Activated naive CD8-positive, alpha-beta T cell treated with anti-CD3 and anti-CD28 coated beads, Interleukin-2, amount 50 U/mL, for 24 hours (primary cell): Measurements from ENCODE around the gene OCSTAMP.
A peak's percentile ranks its signal among the peaks of the same experiment; 100 is the strongest.

Source experiments
- ATAC-seq: fragments of 150-1000 bp; cut with Tn5 transposase; one replicate; pipeline ENCODE4 v1.10.0; 2021
- DNase-seq: peaks from one replicate; pipeline ENCODE4 v3.0.0; 2021
- H3K27ac Mint-ChIP-seq: one replicate; pipeline ENCODE4 v1.8.0; 2021; ENCODE audit warnings: mild to moderate bottlenecking, mixed read lengths
- H3K27me3 Mint-ChIP-seq: one replicate; pipeline ENCODE4 v1.8.0; 2021; ENCODE audit warnings: mixed read lengths
- H3K36me3 Mint-ChIP-seq: one replicate; pipeline ENCODE4 v1.8.0; 2021; ENCODE audit warnings: low read depth, mixed read lengths
- H3K4me1 Mint-ChIP-seq: one replicate; pipeline ENCODE4 v1.8.0; 2021; ENCODE audit warnings: mixed read lengths
- H3K4me3 Mint-ChIP-seq: one replicate; pipeline ENCODE4 v1.8.0; 2021; ENCODE audit warnings: mild to moderate bottlenecking, moderate library complexity, mixed read lengths
- H3K9me3 Mint-ChIP-seq: one replicate; pipeline ENCODE4 v1.8.0; 2021; ENCODE audit warnings: mixed read lengths

Gene OCSTAMP

GRCh38 chr20:46564241-46564957 is 13.9 kb upstream of the OCSTAMP start:
- H3K27me3 Mint-ChIP-seq, result peaks cover 9% of the 10 kb centered on the region
- H3K36me3 Mint-ChIP-seq, result no peaks in the 10 kb centered on the region
- H3K4me1 Mint-ChIP-seq, result peaks cover 14% of the 10 kb centered on the region
- H3K9me3 Mint-ChIP-seq, result no peaks in the 10 kb centered on the region
- H3K4me3 Mint-ChIP-seq, result no peak overlapping the region
- ATAC-seq, result no peak
- DNase-seq, result no peak
- no peak overlapping the region for H3K27ac Mint-ChIP-seq

- Mint-ChIP-seq H3K27me3 (peaks cover 9% of the 10 kb centered on the region), H3K4me1 (peaks cover 18% of the 10 kb centered on the region), H3K36me3 (no peaks in the 10 kb centered on the region), H3K27ac (no peak overlapping the region), H3K4me3 (no peak overlapping the region), H3K9me3 (no peaks in the 10 kb centered on the region)
- ATAC-seq, result no peak
- DNase-seq, result no peak
Measured at GRCh38 chr20:46563860-46564221, 13.4 kb upstream of the OCSTAMP start.

GRCh38 chr20:46563170-46563859 is 12.9 kb upstream of the OCSTAMP start:
- no peak for DNase-seq
- no peak for ATAC-seq
- H3K4me3 Mint-ChIP-seq, result no peak overlapping the region
- H3K9me3 Mint-ChIP-seq, result no peaks in the 10 kb centered on the region
- no peaks in the 10 kb centered on the region for H3K36me3 Mint-ChIP-seq
- H3K4me1 Mint-ChIP-seq, result peaks cover 23% of the 10 kb centered on the region
- no peak overlapping the region for H3K27ac Mint-ChIP-seq
- H3K27me3 Mint-ChIP-seq, result peaks cover 7% of the 10 kb centered on the region

GRCh38 chr20:46562373-46563169 is 12.1 kb upstream of the OCSTAMP start:
- ATAC-seq, result peak; percentile 37
- H3K27ac Mint-ChIP-seq, result no peak overlapping the region

GRCh38 chr20:46562009-46562372 is 11.5 kb upstream of the OCSTAMP start:
- ATAC-seq (no peak), DNase-seq (no peak)
- Mint-ChIP-seq H3K4me3 (no peak overlapping the region), H3K9me3 (no peaks in the 10 kb centered on the region), H3K27me3 (peaks cover 2% of the 10 kb centered on the region), H3K27ac (no peak overlapping the region), H3K4me1 (peaks cover 37% of the 10 kb centered on the region), H3K36me3 (no peaks in the 10 kb centered on the region)

More at GRCh38 chr20:46562373-46563169, 12.1 kb upstream of the OCSTAMP start:
- peaks cover 31% of the 10 kb centered on the region for H3K4me1 Mint-ChIP-seq
- H3K36me3 Mint-ChIP-seq, result no peaks in the 10 kb centered on the region
- H3K27me3 Mint-ChIP-seq, result peaks cover 6% of the 10 kb centered on the region
- DNase-seq, result peak; percentile 79
- no peaks in the 10 kb centered on the region for H3K9me3 Mint-ChIP-seq
- H3K4me3 Mint-ChIP-seq, result no peak overlapping the region

- Mint-ChIP-seq H3K9me3 (no peaks in the 10 kb centered on the region), H3K27ac (peak overlapping the region; percentile 27), H3K27me3 (no peaks in the 10 kb centered on the region), H3K4me1 (peaks cover 48% of the 10 kb centered on the region), H3K4me3 (no peak overlapping the region), H3K36me3 (no peaks in the 10 kb centered on the region)
- DNase-seq (no peak), ATAC-seq (no peak)
Measured at GRCh38 chr20:46559685-46560440, 9.4 kb upstream of the OCSTAMP start.

GRCh38 chr20:46559001-46559400 is 8.5 kb upstream of the OCSTAMP start:
- H3K9me3 Mint-ChIP-seq, result no peaks in the 10 kb centered on the region
- DNase-seq, result no peak
- ATAC-seq, result no peak

GRCh38 chr20:46558511-46558959 is 8.1 kb upstream of the OCSTAMP start:
- Mint-ChIP-seq H3K9me3 (no peaks in the 10 kb centered on the region), H3K27ac (peak overlapping the region; percentile 75), H3K4me1 (peaks cover 57% of the 10 kb centered on the region), H3K36me3 (no peaks in the 10 kb centered on the region), H3K4me3 (peak overlapping the region; percentile 32), H3K27me3 (no peaks in the 10 kb centered on the region)
- DNase-seq (peak; percentile 44), ATAC-seq (peak; percentile 98)

More at GRCh38 chr20:46559001-46559400, 8.5 kb upstream of the OCSTAMP start:
- H3K4me1 Mint-ChIP-seq, result peaks cover 55% of the 10 kb centered on the region
- no peak overlapping the region for H3K4me3 Mint-ChIP-seq
- H3K27me3 Mint-ChIP-seq, result no peaks in the 10 kb centered on the region
- no peaks in the 10 kb centered on the region for H3K36me3 Mint-ChIP-seq
- H3K27ac Mint-ChIP-seq, result peak overlapping the region; percentile 17

- DNase-seq, result no peak
- peaks cover 69% of the 10 kb centered on the region for H3K4me1 Mint-ChIP-seq
Measured at GRCh38 chr20:46557231-46557956, 6.9 kb upstream of the OCSTAMP start.

GRCh38 chr20:46555370-46555956 is 5.0 kb upstream of the OCSTAMP start:
- Mint-ChIP-seq H3K27me3 (no peaks in the 10 kb centered on the region), H3K27ac (no peak overlapping the region), H3K4me1 (peaks cover 80% of the 10 kb centered on the region), H3K9me3 (no peaks in the 10 kb centered on the region), H3K36me3 (no peaks in the 10 kb centered on the region), H3K4me3 (no peak overlapping the region)
- ATAC-seq (no peak), DNase-seq (no peak)

More at GRCh38 chr20:46557231-46557956, 6.9 kb upstream of the OCSTAMP start:
- no peak overlapping the region for H3K4me3 Mint-ChIP-seq
- H3K9me3 Mint-ChIP-seq, result no peaks in the 10 kb centered on the region
- H3K36me3 Mint-ChIP-seq, result no peaks in the 10 kb centered on the region
- no peaks in the 10 kb centered on the region for H3K27me3 Mint-ChIP-seq
- no peak for ATAC-seq
- peak overlapping the region; percentile 75 for H3K27ac Mint-ChIP-seq

GRCh38 chr20:46554828-46555227 is 4.4 kb upstream of the OCSTAMP start:
- H3K9me3 Mint-ChIP-seq, result no peaks in the 10 kb centered on the region

GRCh38 chr20:46553926-46554325 is 3.5 kb upstream of the OCSTAMP start:
- Mint-ChIP-seq H3K36me3 (no peaks in the 10 kb centered on the region), H3K27ac (no peak overlapping the region), H3K27me3 (no peaks in the 10 kb centered on the region), H3K4me3 (no peak overlapping the region), H3K9me3 (no peaks in the 10 kb centered on the region), H3K4me1 (peaks cover 73% of the 10 kb centered on the region)
- ATAC-seq, result no peak
- no peak for DNase-seq

More at GRCh38 chr20:46554828-46555227, 4.4 kb upstream of the OCSTAMP start:
- no peak for DNase-seq
- H3K4me3 Mint-ChIP-seq, result no peak overlapping the region
- peak overlapping the region; percentile 67 for H3K27ac Mint-ChIP-seq
- H3K27me3 Mint-ChIP-seq, result no peaks in the 10 kb centered on the region
- no peaks in the 10 kb centered on the region for H3K36me3 Mint-ChIP-seq
- ATAC-seq, result no peak
- peaks cover 81% of the 10 kb centered on the region for H3K4me1 Mint-ChIP-seq
